ENCODE results near the gene EPB41L1.

GRCh38 chr20:36260316-36260715 is 105.8 kb downstream of the EPB41L1 start:
- TF ChIP-seq, protein P1, sequence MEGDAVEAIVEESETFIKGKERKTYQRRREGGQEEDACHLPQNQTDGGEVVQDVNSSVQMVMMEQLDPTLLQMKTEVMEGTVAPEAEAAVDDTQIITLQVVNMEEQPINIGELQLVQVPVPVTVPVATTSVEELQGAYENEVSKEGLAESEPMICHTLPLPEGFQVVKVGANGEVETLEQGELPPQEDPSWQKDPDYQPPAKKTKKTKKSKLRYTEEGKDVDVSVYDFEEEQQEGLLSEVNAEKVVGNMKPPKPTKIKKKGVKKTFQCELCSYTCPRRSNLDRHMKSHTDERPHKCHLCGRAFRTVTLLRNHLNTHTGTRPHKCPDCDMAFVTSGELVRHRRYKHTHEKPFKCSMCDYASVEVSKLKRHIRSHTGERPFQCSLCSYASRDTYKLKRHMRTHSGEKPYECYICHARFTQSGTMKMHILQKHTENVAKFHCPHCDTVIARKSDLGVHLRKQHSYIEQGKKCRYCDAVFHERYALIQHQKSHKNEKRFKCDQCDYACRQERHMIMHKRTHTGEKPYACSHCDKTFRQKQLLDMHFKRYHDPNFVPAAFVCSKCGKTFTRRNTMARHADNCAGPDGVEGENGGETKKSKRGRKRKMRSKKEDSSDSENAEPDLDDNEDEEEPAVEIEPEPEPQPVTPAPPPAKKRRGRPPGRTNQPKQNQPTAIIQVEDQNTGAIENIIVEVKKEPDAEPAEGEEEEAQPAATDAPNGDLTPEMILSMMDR (IDR thresholded peaks at IDR 0.05), result no peak
- no peak for TF ChIP-seq POLR2A (IDR thresholded peaks at IDR 0.05)

Data from lower leg skin (tissue), 3 donors.